Activated CD4-positive, alpha-beta T cell treated with anti-CD3 and anti-CD28 coated beads, Interleukin-2, amount 50 U/mL, for 1 hour (primary cell): ENCODE data around the gene TSPAN4.

Source experiments
- DNase-seq: peaks from one replicate; pipeline ENCODE4 v3.0.0-alpha.2; 2020

TSPAN4 gene

DNA sequence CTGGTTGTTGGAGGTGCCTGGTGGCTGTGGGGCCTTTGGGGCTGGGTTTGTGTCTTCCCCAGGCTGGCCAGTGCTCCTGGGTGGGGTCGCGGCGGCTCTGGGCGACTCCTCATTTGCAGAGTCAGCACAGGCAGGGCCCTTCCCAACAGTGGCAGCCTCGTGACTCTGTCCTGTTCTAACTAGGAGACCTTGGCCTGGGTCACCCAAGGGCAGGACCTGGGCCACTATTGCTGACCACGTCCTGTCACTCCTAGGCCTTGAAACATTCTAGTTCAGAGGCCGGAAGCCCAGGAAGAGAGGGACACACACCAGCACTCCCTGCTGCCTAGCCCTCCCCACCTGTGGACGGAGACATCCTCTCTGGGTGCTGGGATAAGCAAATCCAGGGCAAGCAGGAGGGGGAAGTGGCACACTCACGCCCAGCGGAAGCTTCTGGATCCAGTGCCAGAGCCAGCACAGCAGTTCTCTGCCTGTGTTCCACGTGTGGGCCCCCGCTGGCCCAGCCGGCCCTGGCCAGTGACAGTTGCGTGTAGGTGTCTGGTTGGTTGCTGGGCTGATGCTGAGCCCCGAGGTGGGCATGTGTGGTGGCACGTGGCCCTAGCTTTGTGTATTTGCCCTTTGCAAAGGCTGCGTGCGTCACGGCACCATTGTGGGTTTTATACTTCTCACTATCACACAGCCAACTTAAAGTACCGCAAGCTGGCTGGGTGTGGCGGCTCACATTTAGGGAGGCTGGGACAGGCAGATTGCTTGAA lies 72.3 kb downstream of the TSPAN4 start:
- DNase-seq, result no peak
